ENCODE results near the gene POMGNT1. TPM values are rescaled to one million over a fixed set of nuclear protein-coding genes. Genes with fewer than 3 reads are reported as not detected.

POMGNT1 gene
- total RNA-seq, 1 experiment from 2014 or later, result 92.5 TPM

GRCh38 chr1:46159516-46159915, 38.7 kb downstream of the POMGNT1 start:
- no peaks in the 10 kb centered on the region for H3K4me1 ChIP-seq (ENCODE audit: insufficient read depth, low read length)
- ChIA-PET CTCF (no interaction called here), POLR2A (ENCODE audit: unreplicated experiment) (no interaction called here)
- BruUV-seq (replicated peaks), result no TSS peak
- no peaks in the 10 kb centered on the region for H3K79me2 ChIP-seq (ENCODE audit: low read length)
- no peaks in the 10 kb centered on the region for H3F3A ChIP-seq (ENCODE audit: low read length, unreplicated experiment)
- intact Hi-C loops (cut with micrococcal nuclease), result no loop called here
- ATAC-seq (no peak), DNase-seq (no peak)
- no peaks in the 10 kb centered on the region for H4K20me1 ChIP-seq (ENCODE audit: low read length)
- H3K4me2 ChIP-seq (ENCODE audit: low read length), result no peak overlapping the region
- H3K9me2 ChIP-seq (replicated peaks; ENCODE audit: low read length), result no peaks in the 10 kb centered on the region
- no peak overlapping the region for H3K27ac ChIP-seq (ENCODE audit: low read length)
- no peak overlapping the region for H3K9ac ChIP-seq (ENCODE audit: low read length)
- no peaks in the 10 kb centered on the region for H3K27me3 ChIP-seq (ENCODE audit: low read length)
- no peak overlapping the region for H3K4me3 ChIP-seq (ENCODE audit: low read length)
- H3K9me3 ChIP-seq (ENCODE audit: low read length), result no peaks in the 10 kb centered on the region
- TF ChIP-seq CTCF (conservative IDR thresholded peaks at IDR 0.05; ENCODE audit: low read depth, low read length) (no peak), EZH2phosphoT487 (IDR thresholded peaks at IDR 0.05; ENCODE audit: borderline replicate concordance, low read length) (no peak), EZH2 (IDR thresholded peaks at IDR 0.05; ENCODE audit: low read length, unreplicated experiment) (no peak)
- H2AFZ ChIP-seq (ENCODE audit: low read length), result no peak overlapping the region
- no peaks in the 10 kb centered on the region for H3K36me3 ChIP-seq (ENCODE audit: low read depth, low read length)

GRCh38 chr1:46158312-46159281, 39.6 kb downstream of the POMGNT1 start:
- ChIA-PET POLR2A (ENCODE audit: unreplicated experiment) (no interaction called here), CTCF (no interaction called here)
- H3K9me2 ChIP-seq (replicated peaks; ENCODE audit: low read length), result no peaks in the 10 kb centered on the region
- H3K9ac ChIP-seq (ENCODE audit: low read length), result no peak overlapping the region
- no peak for TF ChIP-seq EZH2 (IDR thresholded peaks at IDR 0.05; ENCODE audit: low read length, unreplicated experiment)
- H3K79me2 ChIP-seq (ENCODE audit: low read length), result no peaks in the 10 kb centered on the region
- no peaks in the 10 kb centered on the region for H3K36me3 ChIP-seq (ENCODE audit: low read depth, low read length)
- H3K27ac ChIP-seq (ENCODE audit: low read length), result no peak overlapping the region
- H4K20me1 ChIP-seq (ENCODE audit: low read length), result no peaks in the 10 kb centered on the region
- no peak overlapping the region for H2AFZ ChIP-seq (ENCODE audit: low read length)
- ATAC-seq (no peak), DNase-seq (no peak)
- H3K4me2 ChIP-seq (ENCODE audit: low read length), result no peak overlapping the region
- no peaks in the 10 kb centered on the region for H3K27me3 ChIP-seq (ENCODE audit: low read length)
- H3K4me3 ChIP-seq (ENCODE audit: low read length), result no peak overlapping the region
- intact Hi-C loops (cut with micrococcal nuclease), result no loop called here
- no peaks in the 10 kb centered on the region for H3K4me1 ChIP-seq (ENCODE audit: insufficient read depth, low read length)
- H3K9me3 ChIP-seq (ENCODE audit: low read length), result no peaks in the 10 kb centered on the region
- H3F3A ChIP-seq (ENCODE audit: low read length, unreplicated experiment), result no peaks in the 10 kb centered on the region
- no TSS peak for BruUV-seq (replicated peaks)

GRCh38 chr1:46157916-46158311, 40.3 kb downstream of the POMGNT1 start:
- Histone ChIP-seq H3K27ac (ENCODE audit: low read length) (no peak overlapping the region), H3K79me2 (ENCODE audit: low read length) (no peaks in the 10 kb centered on the region), H3K9me3 (ENCODE audit: low read length) (no peaks in the 10 kb centered on the region), H3K4me1 (ENCODE audit: insufficient read depth, low read length) (no peaks in the 10 kb centered on the region), H2AFZ (ENCODE audit: low read length) (no peak overlapping the region), H3F3A (ENCODE audit: low read length, unreplicated experiment) (no peaks in the 10 kb centered on the region), H3K4me3 (ENCODE audit: low read length) (no peak overlapping the region), H3K36me3 (ENCODE audit: low read depth, low read length) (no peaks in the 10 kb centered on the region), H3K4me2 (ENCODE audit: low read length) (no peak overlapping the region), H3K9me2 (replicated peaks; ENCODE audit: low read length) (no peaks in the 10 kb centered on the region), H4K20me1 (ENCODE audit: low read length) (no peaks in the 10 kb centered on the region), H3K27me3 (ENCODE audit: low read length) (no peaks in the 10 kb centered on the region), H3K9ac (ENCODE audit: low read length) (no peak overlapping the region)
- intact Hi-C loops (cut with micrococcal nuclease), result no loop called here
- CTCF ChIA-PET, result no interaction called here
- no peak for DNase-seq
- no TSS peak for BruUV-seq (replicated peaks)
- no peak for TF ChIP-seq EZH2 (IDR thresholded peaks at IDR 0.05; ENCODE audit: low read length, unreplicated experiment)
- no peak for TF ChIP-seq EZH2phosphoT487 (IDR thresholded peaks at IDR 0.05; ENCODE audit: borderline replicate concordance, low read length)
- TF ChIP-seq CTCF (conservative IDR thresholded peaks at IDR 0.05; ENCODE audit: low read depth, low read length), result no peak
- POLR2A ChIA-PET (ENCODE audit: unreplicated experiment), result no interaction called here
- no peak for ATAC-seq
